ENCODE results near the gene CPN1. TPM values are rescaled to one million over a fixed set of nuclear protein-coding genes. Genes with fewer than 3 reads are reported as not detected.

Gene CPN1
- polyA plus RNA-seq, 1 experiment = not detected

DNA sequence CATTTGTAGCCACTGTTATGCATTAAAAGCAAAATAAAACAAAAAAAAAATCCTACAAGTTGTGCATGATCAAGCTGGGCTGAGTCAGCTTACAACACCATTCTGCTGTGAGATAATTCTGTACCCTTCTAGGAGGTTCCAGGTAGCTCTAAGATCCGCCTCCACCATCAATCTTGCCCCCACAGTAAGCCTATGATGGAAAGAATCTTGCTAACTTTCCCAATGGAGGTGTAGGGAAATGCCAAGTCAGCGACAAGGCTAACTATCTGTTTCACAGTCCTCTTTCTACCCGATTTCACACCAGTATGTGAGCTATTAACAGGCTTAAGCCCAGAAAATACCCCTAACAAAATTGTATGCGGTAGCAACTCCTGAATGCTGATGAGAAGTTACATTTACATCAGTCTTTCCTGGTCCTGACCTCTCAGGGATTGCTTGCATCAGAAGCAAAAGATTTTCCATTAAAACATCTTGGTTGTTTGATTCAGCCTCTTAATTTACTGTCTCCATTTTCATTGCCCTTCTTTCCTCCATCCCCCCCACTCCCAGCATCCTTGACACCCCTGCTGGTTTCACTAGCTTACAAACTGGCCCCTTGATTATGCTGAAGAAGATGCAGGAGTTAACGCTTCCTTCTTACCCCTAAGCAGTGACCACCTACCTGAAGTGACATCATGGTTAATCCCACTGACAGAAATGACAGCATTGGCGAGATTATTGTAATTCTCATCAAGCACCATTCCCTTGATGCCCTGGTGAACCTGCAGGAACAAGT is 27.8 kb downstream of the CPN1 start:
- DNase-seq (ENCODE audit: low read depth) = no peak
- ChIA-PET POLR2A (no interaction called here), CTCF (interaction anchor here (0.6 to 11.5 kb wide), 5 partner anchors 8 to 1979 kb away, joined by 3 to 199 read pairs (median 3); no protein-coding TSS in a partner anchor)
- Histone ChIP-seq H3K4me3 (ENCODE audit: low read depth, low read length) (no peak overlapping the region), H3K36me3 (ENCODE audit: control insufficient read depth, insufficient read depth, low read length) (no peaks in the 10 kb centered on the region), H3K27me3 (ENCODE audit: control insufficient read depth, insufficient read depth, low read length) (peaks cover 9% of the 10 kb centered on the region)
- TF ChIP-seq, protein P1, sequence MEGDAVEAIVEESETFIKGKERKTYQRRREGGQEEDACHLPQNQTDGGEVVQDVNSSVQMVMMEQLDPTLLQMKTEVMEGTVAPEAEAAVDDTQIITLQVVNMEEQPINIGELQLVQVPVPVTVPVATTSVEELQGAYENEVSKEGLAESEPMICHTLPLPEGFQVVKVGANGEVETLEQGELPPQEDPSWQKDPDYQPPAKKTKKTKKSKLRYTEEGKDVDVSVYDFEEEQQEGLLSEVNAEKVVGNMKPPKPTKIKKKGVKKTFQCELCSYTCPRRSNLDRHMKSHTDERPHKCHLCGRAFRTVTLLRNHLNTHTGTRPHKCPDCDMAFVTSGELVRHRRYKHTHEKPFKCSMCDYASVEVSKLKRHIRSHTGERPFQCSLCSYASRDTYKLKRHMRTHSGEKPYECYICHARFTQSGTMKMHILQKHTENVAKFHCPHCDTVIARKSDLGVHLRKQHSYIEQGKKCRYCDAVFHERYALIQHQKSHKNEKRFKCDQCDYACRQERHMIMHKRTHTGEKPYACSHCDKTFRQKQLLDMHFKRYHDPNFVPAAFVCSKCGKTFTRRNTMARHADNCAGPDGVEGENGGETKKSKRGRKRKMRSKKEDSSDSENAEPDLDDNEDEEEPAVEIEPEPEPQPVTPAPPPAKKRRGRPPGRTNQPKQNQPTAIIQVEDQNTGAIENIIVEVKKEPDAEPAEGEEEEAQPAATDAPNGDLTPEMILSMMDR (IDR thresholded peaks at IDR 0.05; ENCODE audit: insufficient read depth, low read depth, low read length) = no peak

DNA sequence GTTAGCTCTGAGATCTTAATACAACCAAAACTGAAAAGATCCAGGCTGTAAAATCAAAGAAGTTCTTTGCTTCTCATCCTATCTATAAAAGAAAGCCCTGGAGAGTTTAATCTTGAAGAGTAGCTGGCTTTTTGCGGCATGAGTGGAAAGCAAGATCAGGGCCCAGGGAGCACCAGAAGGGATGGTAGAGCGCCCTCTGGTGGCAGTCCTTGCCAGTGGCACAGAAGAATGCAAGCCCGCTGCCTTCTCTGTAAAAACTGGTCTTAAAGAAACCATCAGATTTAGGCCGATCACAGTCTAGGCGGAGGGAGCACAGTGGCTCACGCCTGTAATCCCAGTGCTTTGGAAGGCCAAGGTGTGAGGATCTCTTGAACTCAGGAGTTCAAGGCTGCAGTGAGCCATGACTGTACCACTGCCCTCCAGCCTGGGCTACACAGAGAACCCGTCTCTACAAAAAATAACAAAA is 35.6 kb downstream of the CPN1 start:
- Histone ChIP-seq H3K36me3 (ENCODE audit: control insufficient read depth, insufficient read depth, low read length) (no peaks in the 10 kb centered on the region), H3K27me3 (ENCODE audit: control insufficient read depth, insufficient read depth, low read length) (no peaks in the 10 kb centered on the region), H3K4me3 (ENCODE audit: low read depth, low read length) (no peak overlapping the region)
- ChIA-PET CTCF (interaction anchor here (0.5 to 11.5 kb wide), 39 partner anchors 8 to 610 kb away, joined by 3 to 199 read pairs (median 4); partner anchors contain the start of gene DNMBP), POLR2A (no interaction called here)
- peak; percentile 23 for DNase-seq (ENCODE audit: low read depth)
- TF ChIP-seq, protein P1 (IDR thresholded peaks at IDR 0.05; ENCODE audit: insufficient read depth, low read depth, low read length) = peak; percentile 98

DNA sequence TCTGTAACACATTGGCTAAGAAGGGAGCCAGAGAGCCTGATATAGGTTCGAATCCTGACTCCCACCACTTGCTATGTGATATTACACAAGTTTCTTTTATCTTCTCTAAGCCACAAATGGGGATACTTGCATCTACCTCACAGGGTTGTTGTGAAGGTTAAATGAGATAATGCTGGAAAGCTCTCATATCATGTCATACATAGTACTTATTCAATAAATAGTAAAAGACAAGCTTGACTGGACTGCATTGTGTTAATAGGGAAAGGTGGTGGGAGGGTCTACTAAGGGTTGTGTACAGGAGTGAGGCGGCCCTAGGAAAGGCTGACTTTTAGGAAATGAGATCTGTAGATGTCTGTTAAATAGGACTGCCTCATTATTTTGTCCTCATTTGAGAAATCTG is 36.1 kb downstream of the CPN1 start:
- ChIA-PET POLR2A (no interaction called here), CTCF (interaction anchor here (0.5 to 11.5 kb wide), 38 partner anchors 8 to 315 kb away, joined by 3 to 199 read pairs (median 4); partner anchors contain the start of gene DNMBP)
- H3K4me3 ChIP-seq (ENCODE audit: low read depth, low read length) = no peak overlapping the region
- no peak for DNase-seq (ENCODE audit: low read depth)
- TF ChIP-seq, protein P1 (IDR thresholded peaks at IDR 0.05; ENCODE audit: insufficient read depth, low read depth, low read length) = no peak
- no peaks in the 10 kb centered on the region for H3K36me3 ChIP-seq (ENCODE audit: control insufficient read depth, insufficient read depth, low read length)
- H3K27me3 ChIP-seq (ENCODE audit: control insufficient read depth, insufficient read depth, low read length) = no peaks in the 10 kb centered on the region

DNA sequence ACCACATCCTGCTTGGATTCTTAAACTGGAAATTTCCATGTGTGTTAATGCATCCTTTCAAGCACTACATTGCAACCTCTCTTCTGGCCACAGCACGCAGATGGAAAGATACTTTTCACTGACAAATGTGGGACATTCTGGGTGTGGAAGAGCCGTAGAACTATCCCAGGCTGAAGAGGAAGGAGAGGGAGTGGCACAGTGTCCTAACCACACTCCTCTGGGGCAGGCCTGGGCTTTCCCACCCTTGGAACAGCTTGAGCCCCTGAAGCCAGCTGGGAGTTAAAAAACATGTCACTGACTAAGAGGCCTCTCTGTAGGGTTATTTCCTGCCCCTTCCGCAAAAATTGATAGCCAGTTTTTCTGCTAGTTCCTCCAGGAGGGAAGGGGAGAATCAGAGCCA is 37.9 kb downstream of the CPN1 start:
- no peak overlapping the region for H3K4me3 ChIP-seq (ENCODE audit: low read depth, low read length)
- ChIA-PET CTCF (interaction anchor here (0.7 to 11.5 kb wide), 6 partner anchors 35 to 209 kb away, joined by 3 to 199 read pairs (median 20); partner anchors contain the start of gene DNMBP), POLR2A (no interaction called here)
- peak; percentile 30 for DNase-seq (ENCODE audit: low read depth)
- no peaks in the 10 kb centered on the region for H3K27me3 ChIP-seq (ENCODE audit: control insufficient read depth, insufficient read depth, low read length)
- H3K36me3 ChIP-seq (ENCODE audit: control insufficient read depth, insufficient read depth, low read length) = no peaks in the 10 kb centered on the region
- TF ChIP-seq, protein P1 (IDR thresholded peaks at IDR 0.05; ENCODE audit: insufficient read depth, low read depth, low read length) = no peak

DNA sequence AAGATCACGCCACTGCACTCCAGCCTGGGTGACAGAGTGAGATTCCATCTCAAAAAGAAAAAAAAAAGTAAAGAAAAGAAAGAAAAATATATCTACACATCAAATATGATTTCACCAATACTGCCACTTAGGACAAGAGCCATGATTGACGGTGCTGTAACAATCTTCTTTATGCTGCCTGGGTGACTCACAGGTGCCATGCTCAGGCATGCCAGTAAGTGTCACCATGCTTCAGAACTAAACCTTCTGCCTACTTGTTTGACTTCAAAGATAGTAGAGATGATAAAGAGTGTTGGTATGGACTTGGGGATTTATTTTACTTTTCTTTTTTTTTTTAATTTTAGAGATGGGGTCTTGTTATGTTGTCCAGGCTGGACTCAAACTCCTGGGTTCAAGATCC is 38.3 kb downstream of the CPN1 start:
- ChIA-PET CTCF (interaction anchor here (0.7 to 11.5 kb wide), 5 partner anchors 34 to 196 kb away, joined by 3 to 199 read pairs (median 37); partner anchors contain the start of gene DNMBP), POLR2A (no interaction called here)
- Histone ChIP-seq H3K4me3 (ENCODE audit: low read depth, low read length) (no peak overlapping the region), H3K36me3 (ENCODE audit: control insufficient read depth, insufficient read depth, low read length) (no peaks in the 10 kb centered on the region), H3K27me3 (ENCODE audit: control insufficient read depth, insufficient read depth, low read length) (no peaks in the 10 kb centered on the region)
- TF ChIP-seq, protein P1 (IDR thresholded peaks at IDR 0.05; ENCODE audit: insufficient read depth, low read depth, low read length) = no peak
- no peak for DNase-seq (ENCODE audit: low read depth)
